Colon (tissue), 2 donors: ENCODE results near the gene NPDC1.

Experiments used
- FAIRE-seq: peaks from 2 replicates; lab custom pipeline; 2012; peaks lifted over from hg19 to GRCh38; lab: Jason Lieb, UNC
- donor health status: control.
- donor health status: control.

The NPDC1 gene

GRCh38 chr9:137056739-137057415 is 10.9 kb upstream of the NPDC1 start:
- FAIRE-seq: no peak

GRCh38 chr9:137055385-137056364 is 9.7 kb upstream of the NPDC1 start:
- no peak for FAIRE-seq

- FAIRE-seq: no peak
These were observed 9.0 kb upstream of the NPDC1 start for GRCh38 chr9:137054932-137055384.

DNA sequence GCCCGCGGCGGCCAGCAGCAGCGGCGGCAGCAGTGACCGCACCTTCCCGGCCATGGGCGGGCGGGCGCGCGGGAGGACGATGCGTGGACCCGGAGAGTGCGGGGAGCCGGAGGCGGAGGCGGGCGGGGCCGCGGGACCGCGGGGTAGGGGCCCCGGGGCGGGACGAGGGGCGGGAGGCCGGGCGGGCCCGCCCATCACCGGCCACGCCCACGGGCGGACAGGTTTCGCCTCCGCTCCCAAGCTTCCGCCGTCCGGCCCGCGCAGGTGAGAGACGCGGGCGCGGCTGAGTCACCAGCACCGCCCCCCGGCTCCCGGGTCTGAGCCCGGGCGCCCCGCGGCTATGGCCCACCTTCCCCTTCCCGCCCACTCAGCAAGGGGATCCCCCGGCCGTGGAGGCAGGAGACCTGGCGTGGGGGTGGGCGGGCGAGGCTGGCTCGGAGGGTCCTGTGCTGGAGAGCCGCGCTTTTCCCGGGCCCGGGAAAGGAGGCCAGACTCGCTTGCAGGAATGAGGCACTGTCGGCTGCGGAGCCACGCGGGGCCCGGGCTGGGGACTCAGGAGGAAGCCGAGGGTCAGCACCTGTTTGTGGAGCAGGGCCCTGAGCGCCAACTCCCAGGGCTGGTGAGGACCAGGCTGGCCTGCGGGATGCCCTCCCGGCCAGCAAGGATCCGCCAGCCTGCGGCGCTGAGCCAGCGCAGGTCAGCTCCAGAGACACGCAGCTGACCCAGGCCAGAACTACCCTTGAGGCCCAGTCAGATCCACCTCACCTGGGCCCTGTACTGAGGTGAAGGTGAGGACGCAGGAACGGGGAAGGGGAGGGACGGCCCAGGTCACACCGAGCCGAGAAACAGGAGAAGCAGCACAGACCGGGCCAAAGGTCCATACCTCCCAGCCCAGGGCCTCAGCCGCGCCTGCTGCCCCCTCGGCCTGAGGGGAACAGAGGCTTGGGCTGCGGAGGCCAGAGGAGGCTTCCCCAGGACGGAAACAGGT is 8.3 kb upstream of the NPDC1 start, which contains the start of gene ENTPD2:
ENTPD2 (minus strand) TSS at position 118 of the 988 bp plus-strand sequence; CDS start at position 54, 64 bp downstream.
- FAIRE-seq: no peak

DNA sequence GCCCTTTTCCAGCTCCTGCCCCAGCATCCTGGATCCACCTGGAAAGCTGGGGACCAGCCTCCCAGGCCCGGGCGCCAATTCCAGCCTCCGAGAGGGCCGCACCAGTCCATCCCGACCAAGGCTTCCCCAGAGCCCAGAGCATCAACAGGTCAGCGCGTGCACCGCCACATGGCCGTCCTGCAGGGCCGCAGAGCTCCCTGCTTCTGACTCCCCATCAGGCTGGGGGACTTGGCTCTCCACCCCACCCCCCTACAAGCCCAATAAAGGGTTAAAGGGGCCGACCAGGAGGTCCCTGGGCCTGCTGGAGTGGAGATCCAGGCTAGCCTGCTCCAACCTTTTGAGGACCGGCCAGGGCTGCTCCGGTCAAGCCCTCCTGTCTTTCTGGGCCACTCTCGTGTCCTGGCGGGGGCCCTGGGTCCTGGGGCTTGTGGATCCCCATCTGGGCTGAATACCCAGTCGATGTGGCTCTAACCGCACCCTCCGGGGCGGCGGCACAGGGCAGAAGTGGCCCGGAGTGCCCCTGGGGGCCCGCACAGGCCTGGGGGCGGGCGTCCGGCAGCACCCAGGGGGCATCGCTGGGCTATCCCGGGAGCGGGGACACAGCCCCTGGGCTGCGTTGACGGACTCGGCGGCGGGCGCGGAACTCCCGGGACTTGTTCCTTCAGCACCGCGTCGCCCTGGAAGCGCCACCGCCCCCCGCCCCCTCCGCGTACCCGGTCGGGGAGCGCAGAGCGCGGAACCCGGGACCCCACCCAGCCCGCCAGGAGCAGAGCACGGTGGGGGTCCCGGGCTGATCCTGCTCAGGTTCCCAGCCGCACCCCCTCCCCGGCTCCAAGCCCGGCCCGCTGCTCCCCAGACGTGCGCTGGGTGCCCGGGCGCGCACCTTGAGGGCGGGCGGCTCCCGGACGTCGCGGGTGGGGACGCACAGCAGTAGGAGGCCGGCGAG is 7.3 kb upstream of the NPDC1 start:
- FAIRE-seq: no peak

GRCh38 chr9:137052293-137052692 is 6.3 kb upstream of the NPDC1 start:
- no peak for FAIRE-seq

GRCh38 chr9:137051145-137051724 is 5.3 kb upstream of the NPDC1 start:
- FAIRE-seq: no peak

GRCh38 chr9:137050570-137050969 is 4.6 kb upstream of the NPDC1 start:
- FAIRE-seq: no peak

GRCh38 chr9:137049544-137050449 is 3.8 kb upstream of the NPDC1 start:
- peak; percentile 72 for FAIRE-seq

DNA sequence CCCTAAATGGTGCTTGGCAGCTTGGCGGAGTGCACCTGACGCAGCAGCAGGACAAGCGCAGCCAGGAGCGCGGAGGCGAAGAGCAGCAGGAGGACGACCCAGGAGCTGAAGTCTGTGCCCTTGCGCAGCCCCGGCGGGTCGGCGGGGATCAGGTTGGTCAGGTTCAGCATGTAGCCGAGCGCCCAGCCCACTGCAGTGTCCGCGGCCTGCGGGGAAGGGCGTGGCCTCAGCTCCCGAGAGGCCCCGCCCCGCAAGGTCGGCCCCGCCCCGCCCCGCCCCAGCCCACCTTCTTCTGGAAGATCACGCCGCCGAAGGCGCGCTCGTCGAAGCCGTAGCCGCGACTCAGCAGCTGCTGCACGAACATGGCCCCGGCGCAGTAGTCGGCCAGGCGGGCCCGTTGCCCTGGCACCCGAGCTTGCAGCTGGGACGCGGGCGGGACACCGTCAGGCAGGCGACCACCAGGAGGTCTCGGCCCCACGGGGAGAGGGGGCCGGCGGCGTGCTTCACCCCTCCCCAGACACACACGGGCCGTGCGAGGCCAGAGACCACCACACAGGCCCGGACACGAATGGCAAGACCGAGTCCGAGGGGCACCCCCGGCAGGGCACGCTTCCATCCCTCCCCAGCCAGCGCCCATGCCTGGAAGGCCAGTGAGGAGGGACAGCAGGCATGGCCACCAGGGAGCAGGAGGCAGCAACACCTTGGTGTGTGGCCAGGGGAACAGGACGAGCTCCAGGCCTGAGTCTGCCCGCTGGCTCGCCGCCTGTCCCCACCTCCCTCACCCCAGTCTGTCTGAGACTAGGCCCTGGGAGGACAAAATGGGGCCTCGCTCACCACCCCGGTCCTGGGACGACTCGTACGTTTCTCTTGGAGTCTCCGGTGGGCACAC is 2.9 kb upstream of the NPDC1 start:
- FAIRE-seq: no peak

DNA sequence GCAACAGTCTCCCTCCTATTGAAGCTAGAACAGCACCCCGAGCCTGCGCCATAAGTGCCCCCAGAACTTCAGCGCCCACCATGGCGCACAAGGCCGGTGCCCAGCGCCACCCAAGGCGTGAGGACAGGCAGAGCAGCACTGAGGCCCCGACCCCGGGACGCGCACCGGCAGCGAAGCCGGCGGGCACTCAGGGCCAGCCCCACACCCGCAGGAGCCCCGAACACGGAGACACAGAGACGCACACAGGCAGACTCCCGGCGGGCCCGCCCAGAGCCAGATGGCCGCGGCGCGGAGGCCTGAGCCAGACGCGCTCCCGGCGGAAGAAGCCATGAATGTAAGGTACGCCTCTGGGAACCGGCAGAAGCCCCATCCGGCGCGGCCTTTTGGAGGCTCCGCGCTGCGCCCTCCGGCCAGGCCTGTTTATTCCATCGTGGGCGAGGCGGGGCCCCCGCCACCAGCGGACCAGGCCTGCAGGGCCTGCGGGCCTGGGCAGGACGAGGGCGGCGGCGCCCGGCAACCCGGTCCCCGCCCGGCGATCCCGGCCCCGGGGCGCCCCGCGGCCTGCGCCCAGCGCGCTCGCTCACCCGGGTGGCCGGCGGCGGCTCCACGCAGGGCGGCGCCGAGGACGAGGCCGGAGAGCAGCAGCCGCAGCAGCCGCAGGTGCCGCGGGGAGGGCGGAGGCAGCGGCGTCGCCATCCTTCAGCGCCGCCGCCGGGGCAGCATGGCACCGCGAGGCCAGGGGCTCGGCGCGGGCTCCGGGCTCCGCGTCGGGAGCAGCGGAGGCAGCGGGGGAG is 486 bp downstream of the NPDC1 start:
- no peak for FAIRE-seq

DNA sequence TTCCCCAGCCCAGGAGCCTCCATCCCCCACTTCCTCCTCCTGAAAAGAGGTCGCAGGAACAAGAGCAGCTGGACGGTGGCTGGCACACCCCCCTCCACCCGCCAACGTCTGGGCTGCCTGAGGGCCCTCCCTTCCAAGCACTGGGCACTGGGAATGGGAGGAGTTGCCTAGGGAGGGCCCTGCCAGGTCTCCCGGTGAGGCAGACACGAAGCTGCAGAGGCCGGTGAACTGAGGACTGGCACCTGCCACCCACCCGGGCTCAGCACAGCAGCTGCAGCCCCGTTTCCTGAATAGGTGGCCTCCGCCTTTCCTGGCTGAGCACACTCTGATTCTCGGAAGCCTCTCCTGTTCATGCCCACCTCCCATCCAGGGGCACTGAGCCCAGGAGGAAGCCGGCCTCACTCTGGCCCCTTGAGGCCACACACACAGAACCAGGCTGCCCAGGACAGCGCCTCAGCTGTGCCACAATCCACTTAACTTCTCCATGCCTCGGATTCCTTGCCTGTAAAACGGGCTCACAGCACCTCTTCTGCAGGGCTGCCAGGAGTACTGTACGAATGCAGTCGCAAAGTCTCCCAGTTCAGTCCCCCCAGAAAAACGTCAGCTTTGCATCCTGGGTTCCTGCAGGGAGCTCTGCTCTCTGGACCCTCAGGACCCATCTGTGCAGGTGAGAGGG is 1.3 kb downstream of the NPDC1 start:
- no peak for FAIRE-seq

GRCh38 chr9:137044037-137044436 is 1.9 kb downstream of the NPDC1 start:
- no peak for FAIRE-seq

- FAIRE-seq: no peak
These were observed 2.9 kb downstream of the NPDC1 start for GRCh38 chr9:137042751-137043727.

DNA sequence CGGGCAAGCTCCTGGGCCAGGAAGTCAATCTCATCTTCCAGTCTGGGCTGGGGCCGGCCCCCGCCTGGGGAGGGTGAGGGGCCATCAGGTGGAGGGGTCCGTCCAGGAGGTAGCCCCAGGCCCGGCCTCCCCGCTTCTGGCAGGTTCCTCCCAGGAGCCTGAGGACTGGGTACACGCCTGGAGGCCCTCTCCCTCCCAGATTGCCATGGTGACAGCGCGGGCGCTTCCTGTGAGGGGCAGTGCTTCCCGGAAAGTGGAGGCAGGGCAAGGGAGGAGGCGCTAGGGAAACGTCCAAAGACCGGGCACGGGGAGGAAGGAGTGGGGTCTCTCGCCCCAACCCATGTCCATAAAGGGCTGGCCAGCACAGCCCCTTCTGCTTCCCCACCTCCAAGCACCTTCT is 4.9 kb downstream of the NPDC1 start:
- no peak for FAIRE-seq

DNA sequence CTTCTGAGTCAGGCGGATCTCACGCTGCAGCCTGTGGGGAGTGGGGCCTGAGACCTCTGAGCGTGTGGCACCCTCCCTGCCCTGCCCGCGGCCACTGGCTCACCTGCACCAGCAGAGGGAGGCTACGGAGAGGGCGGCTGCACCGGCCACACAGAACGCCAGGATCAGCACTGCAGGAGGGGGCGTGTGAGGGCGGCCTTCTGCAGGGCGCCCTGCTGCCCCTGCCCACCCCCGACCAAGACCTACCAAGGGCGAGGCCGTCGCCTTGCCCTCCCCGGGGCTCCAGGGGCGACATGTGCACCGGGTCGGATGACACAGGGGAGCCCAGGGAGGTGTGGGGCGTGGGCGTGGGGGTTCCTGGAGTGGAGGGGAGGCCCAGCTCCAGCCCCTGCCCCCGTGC is 5.4 kb downstream of the NPDC1 start:
- no peak for FAIRE-seq
